ENCODE results near the gene PCCA. TPM values are rescaled to one million over a fixed set of nuclear protein-coding genes. Genes with fewer than 3 reads are reported as not detected.

PCCA gene
- total RNA-seq, 1 experiment from 2014 or later = 39.9 TPM

- no peaks in the 10 kb centered on the region for H3K4me1 ChIP-seq
- no peaks in the 10 kb centered on the region for H3K4me1 Mint-ChIP-seq (ENCODE audit: low read depth, unreplicated experiment)
- no peak for TF ChIP-seq CTCF (IDR thresholded peaks at IDR 0.05; ENCODE audit: insufficient read depth in 1 of 2, low read depth in 1 of 2, low read length in 1 of 2, severe bottlenecking in 1 of 2, unreplicated experiment in 1 of 2)
- ChIA-PET POLR2A (no interaction called here), CTCF (no interaction called here)
- no peak overlapping the region for H3K4me3 ChIP-seq (ENCODE audit: low read depth, low read length)
- no peaks in the 10 kb centered on the region for H3K36me3 ChIP-seq (ENCODE audit: control insufficient read depth, insufficient read depth, low read length)
- H3K27me3 ChIP-seq (replicated peaks; ENCODE audit: control insufficient read depth, insufficient read depth, low read length) = no peaks in the 10 kb centered on the region
- no peak for DNase-seq
- no peak overlapping the region for H3K4me3 Mint-ChIP-seq (ENCODE audit: unreplicated experiment)
- intact Hi-C loops (cut with micrococcal nuclease; ENCODE audit: unreplicated experiment) = no loop called here
- no TSS peak for BruUV-seq (replicated peaks)
- H3K36me3 Mint-ChIP-seq (ENCODE audit: insufficient read depth, unreplicated experiment) = no peaks in the 10 kb centered on the region
- no peaks in the 10 kb centered on the region for H3K9me3 Mint-ChIP-seq (ENCODE audit: unreplicated experiment)
- no peak overlapping the region for H3K27ac Mint-ChIP-seq (ENCODE audit: unreplicated experiment)
- no peaks in the 10 kb centered on the region for H3K27me3 Mint-ChIP-seq (ENCODE audit: insufficient read depth, unreplicated experiment)
- H3K9me3 ChIP-seq = no peaks in the 10 kb centered on the region
These were observed 388.1 kb downstream of the PCCA start for GRCh38 chr13:100476963-100477362.

DNA sequence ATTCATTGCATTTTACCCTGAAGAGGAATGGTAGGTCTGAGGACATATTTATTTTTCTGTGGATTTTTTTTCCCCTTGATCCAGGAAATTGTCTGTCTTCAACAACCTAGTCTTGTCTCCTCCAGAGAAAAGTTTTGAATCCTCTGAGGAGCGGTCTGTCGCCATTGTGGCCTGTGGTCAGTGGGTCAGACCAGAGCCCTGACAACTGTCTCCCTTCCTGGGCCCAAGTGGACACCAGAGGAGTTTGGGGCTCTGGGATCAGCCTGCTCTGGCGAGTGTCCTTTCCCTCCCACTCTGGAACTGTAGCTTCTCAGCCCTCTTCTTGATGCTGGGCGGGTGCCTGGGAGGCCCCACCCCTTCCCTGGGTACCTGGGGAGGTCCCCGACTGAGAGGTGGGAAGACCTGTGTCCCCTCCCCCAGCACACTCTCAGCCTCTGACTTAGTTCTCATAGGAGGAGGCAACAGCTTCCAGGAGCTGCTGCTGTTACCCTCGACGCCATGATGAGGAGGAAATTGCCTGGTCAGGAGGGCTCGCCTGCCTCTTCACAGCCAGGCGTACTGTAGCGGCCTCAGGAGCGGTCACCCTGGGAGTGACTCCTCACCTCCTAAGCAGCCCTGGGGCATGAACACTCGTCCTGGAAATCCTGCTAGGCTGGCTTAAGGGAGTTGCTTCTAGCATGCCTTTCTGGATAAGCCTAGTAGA, 389.4 kb downstream of the PCCA start:
- ChIA-PET POLR2A (no interaction called here), CTCF (no interaction called here)
- no peaks in the 10 kb centered on the region for H3K27me3 Mint-ChIP-seq (ENCODE audit: insufficient read depth, unreplicated experiment)
- no peak for TF ChIP-seq CTCF (IDR thresholded peaks at IDR 0.05; ENCODE audit: insufficient read depth in 1 of 2, low read depth in 1 of 2, low read length in 1 of 2, severe bottlenecking in 1 of 2, unreplicated experiment in 1 of 2)
- DNase-seq = no peak
- no peaks in the 10 kb centered on the region for H3K4me1 Mint-ChIP-seq (ENCODE audit: low read depth, unreplicated experiment)
- no peaks in the 10 kb centered on the region for H3K27me3 ChIP-seq (replicated peaks; ENCODE audit: control insufficient read depth, insufficient read depth, low read length)
- H3K27ac Mint-ChIP-seq (ENCODE audit: unreplicated experiment) = no peak overlapping the region
- H3K4me3 Mint-ChIP-seq (ENCODE audit: unreplicated experiment) = no peak overlapping the region
- no peak overlapping the region for H3K4me3 ChIP-seq (ENCODE audit: low read depth, low read length)
- no peaks in the 10 kb centered on the region for H3K4me1 ChIP-seq
- H3K36me3 Mint-ChIP-seq (ENCODE audit: insufficient read depth, unreplicated experiment) = no peaks in the 10 kb centered on the region
- intact Hi-C loops (cut with micrococcal nuclease; ENCODE audit: unreplicated experiment) = no loop called here
- no TSS peak for BruUV-seq (replicated peaks)
- H3K9me3 ChIP-seq = no peaks in the 10 kb centered on the region
- no peaks in the 10 kb centered on the region for H3K36me3 ChIP-seq (ENCODE audit: control insufficient read depth, insufficient read depth, low read length)
- no peaks in the 10 kb centered on the region for H3K9me3 Mint-ChIP-seq (ENCODE audit: unreplicated experiment)

GRCh38 chr13:100480676-100481075, 391.8 kb downstream of the PCCA start:
- Histone ChIP-seq H3K27me3 (replicated peaks; ENCODE audit: control insufficient read depth, insufficient read depth, low read length) (no peaks in the 10 kb centered on the region), H3K9me3 (no peaks in the 10 kb centered on the region), H3K36me3 (ENCODE audit: control insufficient read depth, insufficient read depth, low read length) (no peaks in the 10 kb centered on the region), H3K4me1 (no peaks in the 10 kb centered on the region), H3K4me3 (ENCODE audit: low read depth, low read length) (no peak overlapping the region)
- TF ChIP-seq CTCF (IDR thresholded peaks at IDR 0.05; ENCODE audit: insufficient read depth in 1 of 2, low read depth in 1 of 2, low read length in 1 of 2, severe bottlenecking in 1 of 2, unreplicated experiment in 1 of 2) = no peak
- no peaks in the 10 kb centered on the region for H3K4me1 Mint-ChIP-seq (ENCODE audit: low read depth, unreplicated experiment)
- no TSS peak for BruUV-seq (replicated peaks)
- ChIA-PET CTCF (no interaction called here), POLR2A (no interaction called here)
- intact Hi-C loops (cut with micrococcal nuclease; ENCODE audit: unreplicated experiment) = no loop called here
- H3K4me3 Mint-ChIP-seq (ENCODE audit: unreplicated experiment) = no peak overlapping the region
- no peak for DNase-seq
- H3K36me3 Mint-ChIP-seq (ENCODE audit: insufficient read depth, unreplicated experiment) = no peaks in the 10 kb centered on the region
- H3K27ac Mint-ChIP-seq (ENCODE audit: unreplicated experiment) = no peak overlapping the region
- no peaks in the 10 kb centered on the region for H3K27me3 Mint-ChIP-seq (ENCODE audit: insufficient read depth, unreplicated experiment)
- H3K9me3 Mint-ChIP-seq (ENCODE audit: unreplicated experiment) = no peaks in the 10 kb centered on the region
